GM13977 (cell line): Measurements from ENCODE around the gene EFHC1.

Experiments
- DNase-seq: peaks from one replicate; pipeline ENCODE4 v3.0.0; 2012; ENCODE audit warnings: low spot score
- CTCF ChIP-seq: IDR thresholded peaks from 2 replicates; pipeline ENCODE4 v1.5.1; 2012; ENCODE audit warnings: mild to moderate bottlenecking, control low read depth; ENCODE audit not compliant: insufficient read depth; ENCODE audit errors: extremely low read depth, missing control alignments
- in situ Hi-C: fragments of 300-500 bp; cut with MboI; formaldehyde crosslinking; loops from one replicate; pipeline ENCODE4 v1.12.0; 2022; ENCODE audit warnings: low sequenced_read_pairs, low pct_unique_long_range_greater_than_20kb, mixed read lengths, inconsistent platforms; ENCODE audit not compliant: unreplicated experiment

EFHC1 gene

GRCh38 chr6:52555518-52556233, 135.5 kb downstream of the EFHC1 start:
- in situ Hi-C loops = no loop called here
- no peak for TF ChIP-seq CTCF
- DNase-seq = no peak

GRCh38 chr6:52557389-52558265, 137.5 kb downstream of the EFHC1 start:
- in situ Hi-C loops = no loop called here
- DNase-seq = no peak
- TF ChIP-seq CTCF = no peak

GRCh38 chr6:52558266-52559000, 138.3 kb downstream of the EFHC1 start:
- in situ Hi-C loops = no loop called here
- no peak for TF ChIP-seq CTCF
- no peak for DNase-seq

GRCh38 chr6:52560462-52560861, 140.3 kb downstream of the EFHC1 start:
- no peak for TF ChIP-seq CTCF
- in situ Hi-C loops = no loop called here
- no peak for DNase-seq

- no peak for TF ChIP-seq CTCF
- in situ Hi-C loops = no loop called here
- DNase-seq = no peak
Observed at GRCh38 chr6:52562911-52563310, 142.8 kb downstream of the EFHC1 start.

- in situ Hi-C loops = no loop called here
- no peak for DNase-seq
- no peak for TF ChIP-seq CTCF
Observed at GRCh38 chr6:52564856-52565255, 144.7 kb downstream of the EFHC1 start.
